Uterus (tissue), 4 donors: ENCODE measurements around the gene BHLHE40. TPM values are rescaled to one million over a fixed set of nuclear protein-coding genes. Genes with fewer than 3 reads are reported as not detected.

Experiments
- DNase-seq, 2 donors: peaks; one replicate each; pipeline ENCODE4 v3.0.0-alpha.2; 2019 to 2020
- H3K27ac ChIP-seq, 2 donors: fragments of 200-600 bp; sonication (generic); 1 replicate in 1 of 2; 2 replicates in 1 of 2; pipeline ENCODE4 v1.5.1; 2016 to 2018
- H3K27me3 ChIP-seq, 2 donors: fragments of 200-600 bp; sonication (generic); one replicate each; pipeline ENCODE4 v1.5.1; 2018 to 2019; ENCODE audit warnings: control low read depth in 1 of 2
- H3K36me3 ChIP-seq, 2 donors: fragments of 200-600 bp; sonication (generic); one replicate each; pipeline ENCODE4 v1.5.1; 2019; ENCODE audit warnings: control low read depth in 1 of 2
- H3K4me1 ChIP-seq, 2 donors: fragments of 200-600 bp; sonication (generic); one replicate each; pipeline ENCODE4 v1.5.1; 2018 to 2019; ENCODE audit warnings: control low read depth in 1 of 2
- H3K4me3 ChIP-seq, 2 donors: fragments of 200-600 bp; sonication (generic); 1 replicate in 1 of 2; 2 replicates in 1 of 2; pipeline ENCODE4 v1.5.1; 2018 to 2019; ENCODE audit warnings: mild to moderate bottlenecking in 1 of 2
- H3K9me3 ChIP-seq, 2 donors: fragments of 200-600 bp; sonication (generic); one replicate each; pipeline ENCODE4 v1.5.1; 2019; ENCODE audit warnings: control low read depth in 1 of 2
- POLR2A ChIP-seq, 2 donors: fragments of 450-650 bp; IDR thresholded peaks; one replicate each; pipeline ENCODE4 v1.6.1; 2016; ENCODE audit warnings: antibody characterized with exemption in 2 of 2, mild to moderate bottlenecking in 1 of 2, moderate library complexity in 1 of 2
- intact Hi-C: fragments of 100-400 bp; cut with DNase I; formaldehyde crosslinking; loops from one replicate; pipeline ENCODE4 v1.15.1; 2023; ENCODE audit warnings: low total_unique reads
- total RNA-seq, 4 donors: library from RNA; depleted of rRNA in 3 of 4; stranded (reverse); fragments of >200 nt in 3 of 4; gene quantifications; one replicate each; pipeline versions ENCODE4 v1.1.0 to v1.2.4, GENCODE V29; 2014 to 2023
- TF ChIP-seq, protein P1 (sequence below), 4 experiments: fragments of 200-600 bp in 2 of 4; fragments of 450-650 bp in 2 of 4; sonication (generic) in 2 of 4; IDR thresholded peaks; one replicate each; pipeline ENCODE4 v1.5.1; 2016 to 2019; ENCODE audit warnings: antibody characterized with exemption in 4 of 4, mild to moderate bottlenecking in 2 of 4, moderate library complexity in 1 of 4
- donor health status: DM: yes; HTN: yes; CAD: no.

BHLHE40 gene
- total RNA-seq, 4 donors from 2014 or later, result 11.4 to 84.2 (median 28.1) TPM

GRCh38 chr3:4983739-4984510 is 4.7 kb downstream of the BHLHE40 start:
- no peaks in the 10 kb centered on the region for H3K36me3 ChIP-seq
- peak; percentile 55 to 63 for DNase-seq
- H3K9me3 ChIP-seq, result no peaks in the 10 kb centered on the region
- intact Hi-C loops, result no loop called here
- peaks cover 0 to 22% of the 10 kb centered on the region in 2 donors for H3K4me1 ChIP-seq
- TF ChIP-seq, protein P1, sequence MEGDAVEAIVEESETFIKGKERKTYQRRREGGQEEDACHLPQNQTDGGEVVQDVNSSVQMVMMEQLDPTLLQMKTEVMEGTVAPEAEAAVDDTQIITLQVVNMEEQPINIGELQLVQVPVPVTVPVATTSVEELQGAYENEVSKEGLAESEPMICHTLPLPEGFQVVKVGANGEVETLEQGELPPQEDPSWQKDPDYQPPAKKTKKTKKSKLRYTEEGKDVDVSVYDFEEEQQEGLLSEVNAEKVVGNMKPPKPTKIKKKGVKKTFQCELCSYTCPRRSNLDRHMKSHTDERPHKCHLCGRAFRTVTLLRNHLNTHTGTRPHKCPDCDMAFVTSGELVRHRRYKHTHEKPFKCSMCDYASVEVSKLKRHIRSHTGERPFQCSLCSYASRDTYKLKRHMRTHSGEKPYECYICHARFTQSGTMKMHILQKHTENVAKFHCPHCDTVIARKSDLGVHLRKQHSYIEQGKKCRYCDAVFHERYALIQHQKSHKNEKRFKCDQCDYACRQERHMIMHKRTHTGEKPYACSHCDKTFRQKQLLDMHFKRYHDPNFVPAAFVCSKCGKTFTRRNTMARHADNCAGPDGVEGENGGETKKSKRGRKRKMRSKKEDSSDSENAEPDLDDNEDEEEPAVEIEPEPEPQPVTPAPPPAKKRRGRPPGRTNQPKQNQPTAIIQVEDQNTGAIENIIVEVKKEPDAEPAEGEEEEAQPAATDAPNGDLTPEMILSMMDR (IDR thresholded peaks at IDR 0.05), result no peak
- TF ChIP-seq POLR2A (IDR thresholded peaks at IDR 0.05), result no peak
- H3K4me3 ChIP-seq, result no peak overlapping the region
- H3K27ac ChIP-seq, result peak overlapping the region; percentile 96 to 99
- no peaks in the 10 kb centered on the region for H3K27me3 ChIP-seq

DNA sequence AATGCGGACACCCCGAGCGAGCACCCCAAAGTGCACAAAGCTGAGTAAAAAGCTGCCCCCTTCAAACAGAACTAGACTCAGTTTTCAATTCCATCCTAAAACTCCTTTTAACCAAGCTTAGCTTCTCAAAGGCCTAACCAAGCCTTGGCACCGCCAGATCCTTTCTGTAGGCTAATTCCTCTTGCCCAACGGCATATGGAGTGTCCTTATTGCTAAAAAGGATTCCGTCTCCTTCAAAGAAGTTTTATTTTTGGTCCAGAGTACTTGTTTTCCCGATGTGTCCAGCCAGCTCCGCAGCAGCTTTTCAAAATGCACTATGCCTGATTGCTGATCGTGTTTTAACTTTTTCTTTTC is 5.3 kb downstream of the BHLHE40 start:
- intact Hi-C loops, result no loop called here
- Histone ChIP-seq H3K27ac (peak overlapping the region; percentile 96 to 99), H3K4me1 (peaks cover 0 to 22% of the 10 kb centered on the region in 2 donors), H3K36me3 (no peaks in the 10 kb centered on the region), H3K27me3 (no peaks in the 10 kb centered on the region), H3K9me3 (no peaks in the 10 kb centered on the region), H3K4me3 (no peak overlapping the region)
- no peak for TF ChIP-seq POLR2A (IDR thresholded peaks at IDR 0.05)
- TF ChIP-seq, protein P1 (IDR thresholded peaks at IDR 0.05), result no peak
- no peak for DNase-seq

- Histone ChIP-seq H3K9me3 (no peaks in the 10 kb centered on the region), H3K4me3 (no peak overlapping the region), H3K27ac (peak overlapping the region; percentile 96 to 99), H3K36me3 (no peaks in the 10 kb centered on the region), H3K4me1 (peaks cover 0 to 22% of the 10 kb centered on the region in 2 donors), H3K27me3 (no peaks in the 10 kb centered on the region)
- intact Hi-C loops, result no loop called here
- TF ChIP-seq POLR2A (IDR thresholded peaks at IDR 0.05), result no peak
- TF ChIP-seq, protein P1 (IDR thresholded peaks at IDR 0.05), result no peak
- peak in 1 of 2 donors; percentile 59 for DNase-seq
Observed at GRCh38 chr3:4985330-4986174, 6.3 kb downstream of the BHLHE40 start.

DNA sequence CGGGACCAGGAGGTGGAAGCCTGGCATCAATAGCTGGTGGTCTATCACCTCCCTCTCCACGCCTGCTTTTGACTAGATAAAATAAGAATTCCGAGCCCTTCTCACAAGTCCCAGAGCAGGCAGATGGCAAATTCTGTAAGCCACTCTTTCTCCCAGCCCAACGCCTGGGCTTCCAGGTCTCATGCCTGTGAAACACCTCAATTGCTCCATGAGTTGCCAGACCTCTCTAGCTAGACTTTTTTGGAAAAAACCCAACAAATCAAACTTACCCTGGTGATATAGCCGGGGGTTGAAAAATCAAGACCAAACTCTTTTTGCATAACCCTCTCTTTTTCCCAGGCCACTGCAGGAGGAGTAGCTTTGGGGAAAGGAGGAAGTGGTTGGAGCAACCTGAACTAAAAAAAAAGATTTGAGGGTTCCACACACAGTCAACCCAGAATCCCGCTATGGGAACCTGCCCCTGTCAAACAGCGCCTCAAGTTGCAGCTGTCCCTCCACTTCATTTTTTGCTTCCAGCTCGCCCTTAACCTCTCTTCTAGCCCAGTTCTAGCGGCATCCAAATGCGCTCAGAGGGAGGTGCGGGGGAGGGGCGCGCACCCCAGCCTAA is 7.0 kb downstream of the BHLHE40 start:
- H3K4me1 ChIP-seq, result peaks cover 0 to 22% of the 10 kb centered on the region in 2 donors
- intact Hi-C loops, result no loop called here

More for the DNA sequence above, 7.0 kb downstream of the BHLHE40 start:
- TF ChIP-seq, protein P1 (IDR thresholded peaks at IDR 0.05), result no peak
- TF ChIP-seq POLR2A (IDR thresholded peaks at IDR 0.05), result no peak
- Histone ChIP-seq H3K27me3 (no peaks in the 10 kb centered on the region), H3K27ac (peak overlapping the region; percentile 96 to 99), H3K9me3 (no peaks in the 10 kb centered on the region), H3K36me3 (no peaks in the 10 kb centered on the region), H3K4me3 (peak overlapping the region; percentile 40 to 48)
- DNase-seq, result no peak
